ENCODE results near the gene RINT1. TPM values are rescaled to one million over a fixed set of nuclear protein-coding genes. Genes with fewer than 3 reads are reported as not detected.

RINT1 gene
- total RNA-seq, 3 donors from 2014 or later: 12.4 to 15.6 (median 13.6) TPM

DNA sequence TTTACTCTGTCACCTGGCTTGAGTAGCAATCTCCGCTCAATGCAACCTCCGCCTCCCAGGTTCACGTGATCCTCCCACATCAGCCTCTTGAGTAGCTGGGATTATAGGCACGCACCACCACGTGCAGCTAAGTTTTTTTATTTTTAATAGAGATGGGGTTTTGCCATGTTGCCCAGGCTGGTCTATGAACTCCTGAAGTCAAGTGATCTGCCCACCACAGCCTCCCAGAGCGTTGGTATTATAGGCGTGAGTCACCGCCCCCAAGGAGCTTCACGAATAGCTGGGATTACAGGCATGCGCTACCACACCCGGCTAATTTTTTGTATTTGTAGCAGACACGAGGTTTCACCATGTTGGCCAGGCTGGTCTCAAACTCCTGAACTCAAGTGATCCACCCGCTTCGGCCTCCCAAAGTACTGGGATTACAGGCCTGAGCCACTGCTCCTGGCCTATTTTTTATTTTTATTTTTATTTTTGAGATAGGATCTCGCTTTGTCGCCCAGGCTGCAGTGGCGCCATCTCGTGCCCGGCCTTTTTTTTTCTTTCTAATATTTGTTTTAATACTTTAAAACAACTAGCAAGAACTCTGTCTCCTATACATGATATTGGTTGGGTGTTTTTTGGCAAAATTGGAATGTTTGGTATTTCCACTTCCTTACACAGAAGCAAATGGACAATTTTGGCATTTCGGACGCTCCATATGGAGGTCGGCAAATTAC is 48.2 kb downstream of the RINT1 start:
- Histone ChIP-seq H3K4me3 (no peak overlapping the region), H3K9me3 (peaks cover 4% of the 10 kb centered on the region), H3K4me1 (ENCODE audit: low read depth) (peaks cover 6% of the 10 kb centered on the region), H3K36me3 (ENCODE audit: low read depth) (no peaks in the 10 kb centered on the region)
- intact Hi-C loops (cut with DNase I, micrococcal nuclease): no loop called here
- DNase-seq (no peak), ATAC-seq (no peak)
- TF ChIP-seq, protein P1, sequence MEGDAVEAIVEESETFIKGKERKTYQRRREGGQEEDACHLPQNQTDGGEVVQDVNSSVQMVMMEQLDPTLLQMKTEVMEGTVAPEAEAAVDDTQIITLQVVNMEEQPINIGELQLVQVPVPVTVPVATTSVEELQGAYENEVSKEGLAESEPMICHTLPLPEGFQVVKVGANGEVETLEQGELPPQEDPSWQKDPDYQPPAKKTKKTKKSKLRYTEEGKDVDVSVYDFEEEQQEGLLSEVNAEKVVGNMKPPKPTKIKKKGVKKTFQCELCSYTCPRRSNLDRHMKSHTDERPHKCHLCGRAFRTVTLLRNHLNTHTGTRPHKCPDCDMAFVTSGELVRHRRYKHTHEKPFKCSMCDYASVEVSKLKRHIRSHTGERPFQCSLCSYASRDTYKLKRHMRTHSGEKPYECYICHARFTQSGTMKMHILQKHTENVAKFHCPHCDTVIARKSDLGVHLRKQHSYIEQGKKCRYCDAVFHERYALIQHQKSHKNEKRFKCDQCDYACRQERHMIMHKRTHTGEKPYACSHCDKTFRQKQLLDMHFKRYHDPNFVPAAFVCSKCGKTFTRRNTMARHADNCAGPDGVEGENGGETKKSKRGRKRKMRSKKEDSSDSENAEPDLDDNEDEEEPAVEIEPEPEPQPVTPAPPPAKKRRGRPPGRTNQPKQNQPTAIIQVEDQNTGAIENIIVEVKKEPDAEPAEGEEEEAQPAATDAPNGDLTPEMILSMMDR (IDR thresholded peaks at IDR 0.05): no peak

- Histone ChIP-seq H3K4me1 (ENCODE audit: low read depth) (peaks cover 6% of the 10 kb centered on the region), H3K36me3 (ENCODE audit: low read depth) (no peaks in the 10 kb centered on the region), H3K9me3 (peaks cover 4% of the 10 kb centered on the region), H3K4me3 (no peak within 1 kb of the TSS)
- intact Hi-C loops (cut with DNase I, micrococcal nuclease): no loop called here
- TF ChIP-seq, protein P1 (IDR thresholded peaks at IDR 0.05): no peak
- DNase-seq (peak; percentile 59 to 78 (median 74)), ATAC-seq (peak; percentile 91)
These were observed 49.2 kb downstream of the RINT1 start, which contains the start of gene EFCAB10 for GRCh38 chr7:105581066-105581811. TSS of gene EFCAB10 (minus strand) at chr7:105581493. CDS start at chr7:105581463, 30 bp downstream.

DNA sequence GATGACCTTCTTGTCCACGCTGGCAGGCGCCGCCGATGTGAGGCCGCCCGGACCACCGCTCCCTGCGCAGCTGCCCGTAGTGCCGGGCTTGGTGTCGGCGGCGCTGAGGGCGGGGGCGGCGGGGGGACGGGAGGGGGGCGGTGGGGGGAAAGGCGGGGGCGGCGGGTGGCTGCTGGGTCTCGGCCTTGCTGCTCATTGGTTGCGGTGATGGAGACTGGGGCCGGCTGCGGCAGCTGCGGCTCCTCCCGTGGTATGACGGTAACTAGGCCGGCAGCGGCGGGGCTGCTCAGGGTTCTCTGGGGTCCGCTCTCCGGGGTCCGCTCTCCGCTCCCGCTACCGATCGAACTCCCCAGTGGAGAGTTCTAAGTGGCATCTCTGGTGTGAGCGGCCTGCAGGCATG is 51.1 kb downstream of the RINT1 start:
- Histone ChIP-seq H3K9me3 (peaks cover 4% of the 10 kb centered on the region), H3K36me3 (ENCODE audit: low read depth) (no peaks in the 10 kb centered on the region), H3K4me1 (ENCODE audit: low read depth) (peaks cover 6% of the 10 kb centered on the region), H3K4me3 (no peak overlapping the region)
- DNase-seq: no peak
- TF ChIP-seq, protein P1 (IDR thresholded peaks at IDR 0.05): no peak
- intact Hi-C loops (cut with DNase I, micrococcal nuclease): no loop called here
- ATAC-seq: no peak

DNA sequence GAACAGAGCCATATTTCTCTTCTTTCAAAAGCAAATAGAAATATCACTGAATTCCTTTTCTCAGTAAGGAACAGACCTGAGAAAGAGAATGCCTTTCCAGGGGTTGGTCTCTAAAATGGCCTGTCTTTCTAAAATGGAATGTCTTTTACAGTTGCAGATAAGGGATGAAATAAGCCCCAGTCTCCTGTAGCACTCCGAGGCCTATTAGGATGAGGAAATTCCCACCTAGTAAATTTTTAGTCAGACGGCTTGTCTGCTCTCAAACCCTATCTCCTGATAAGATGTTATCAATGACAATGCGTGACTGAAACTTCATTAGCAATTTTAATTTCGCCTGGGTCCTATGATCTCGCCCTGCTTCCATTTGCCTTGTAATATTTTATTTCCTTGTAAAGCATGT is 52.2 kb downstream of the RINT1 start:
- ATAC-seq: no peak
- intact Hi-C loops (cut with DNase I, micrococcal nuclease): no loop called here

GRCh38 chr7:105585850-105586500 is 54.0 kb downstream of the RINT1 start:
- Histone ChIP-seq H3K4me3 (no peak overlapping the region), H3K36me3 (ENCODE audit: low read depth) (no peaks in the 10 kb centered on the region), H3K9me3 (peaks cover 4% of the 10 kb centered on the region), H3K4me1 (ENCODE audit: low read depth) (peaks cover 10% of the 10 kb centered on the region)
- intact Hi-C loops (cut with DNase I, micrococcal nuclease): no loop called here
- ATAC-seq: no peak
- DNase-seq: no peak
- TF ChIP-seq, protein P1 (IDR thresholded peaks at IDR 0.05): no peak

More for the DNA sequence above, 52.2 kb downstream of the RINT1 start:
- no peak for DNase-seq
- peaks cover 4% of the 10 kb centered on the region for H3K9me3 ChIP-seq
- H3K36me3 ChIP-seq (ENCODE audit: low read depth): no peaks in the 10 kb centered on the region
- TF ChIP-seq, protein P1 (IDR thresholded peaks at IDR 0.05): no peak
- peaks cover 7% of the 10 kb centered on the region for H3K4me1 ChIP-seq (ENCODE audit: low read depth)
- no peak overlapping the region for H3K4me3 ChIP-seq
